Neutrophil (primary cell): ENCODE data around the gene C11orf65.
"Not testable (repeated sequence)": the region's sequence is repeated elsewhere in the genome, so short reads cannot be mapped to it uniquely, and the experiment has no call there.

Experiments used
- H3K27ac ChIP-seq: fragments of 200-600 bp; sonication (generic); 2 replicates; pipeline ENCODE4 v1.5.1; 2016; ENCODE audit warnings: mild to moderate bottlenecking, moderate library complexity
- H3K27me3 ChIP-seq: fragments of 200-600 bp; sonication (generic); 2 replicates; pipeline ENCODE4 v1.6.0; 2016; ENCODE audit warnings: mild to moderate bottlenecking
- H3K36me3 ChIP-seq: fragments of 200-600 bp; sonication (generic); 2 replicates; pipeline ENCODE4 v1.5.1; 2017
- H3K4me1 ChIP-seq, 2 experiments: fragments of 200-600 bp in 1 of 2; sonication (generic) in 1 of 2; 1 replicate in 1 of 2; 2 replicates in 1 of 2; pipeline versions ENCODE4 v1.5.1 to v1.6.1; 2013 to 2016; ENCODE audit warnings: low read depth in 1 of 2, low read length in 1 of 2, mild to moderate bottlenecking in 1 of 2, moderate library complexity in 1 of 2; ENCODE audit not compliant: control insufficient read depth in 1 of 2, insufficient read depth in 1 of 2
- H3K4me3 ChIP-seq, 2 experiments: fragments of 200-600 bp in 1 of 2; sonication (generic) in 1 of 2; 1 replicate in 1 of 2; 2 replicates in 1 of 2; pipeline ENCODE4 v1.5.1; 2013 to 2016; ENCODE audit warnings: low read depth in 1 of 2, low read length in 1 of 2, mild to moderate bottlenecking in 1 of 2, moderate library complexity in 1 of 2
- H3K9me3 ChIP-seq: fragments of 200-600 bp; sonication (generic); 2 replicates; pipeline ENCODE4 v1.5.1; 2016
- TF ChIP-seq, protein P1 (sequence below): fragments of 200-600 bp; sonication (generic); IDR thresholded peaks from 2 replicates; pipeline ENCODE4 v1.5.1; 2016; ENCODE audit warnings: antibody characterized with exemption

Gene C11orf65

DNA sequence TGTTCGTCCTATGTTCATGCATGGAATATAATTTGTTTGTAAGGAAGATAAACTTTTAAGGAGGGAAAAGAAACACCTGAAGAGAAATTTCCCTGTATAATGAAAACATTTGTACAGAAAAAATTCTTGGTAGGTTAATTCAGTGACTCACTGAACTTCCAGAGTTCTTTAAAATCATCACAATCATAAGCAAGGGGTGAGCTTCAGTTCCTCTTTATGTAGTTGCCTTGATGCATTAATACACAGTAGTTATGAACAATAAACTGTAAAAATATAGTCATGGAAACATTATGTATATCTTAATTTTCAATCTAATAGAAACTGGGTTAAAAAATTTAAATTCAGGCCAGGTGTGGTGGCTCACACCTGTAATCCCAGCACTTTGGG is 1.1 kb upstream of the C11orf65 start:
- Histone ChIP-seq H3K36me3 (no peaks in the 10 kb centered on the region), H3K27me3 (no peaks in the 10 kb centered on the region), H3K27ac (no peak overlapping the region), H3K4me3 (no peak overlapping the region), H3K9me3 (no peaks in the 10 kb centered on the region), H3K4me1 (peaks cover 16% of the 10 kb centered on the region in 2 experiments)
- TF ChIP-seq, protein P1, sequence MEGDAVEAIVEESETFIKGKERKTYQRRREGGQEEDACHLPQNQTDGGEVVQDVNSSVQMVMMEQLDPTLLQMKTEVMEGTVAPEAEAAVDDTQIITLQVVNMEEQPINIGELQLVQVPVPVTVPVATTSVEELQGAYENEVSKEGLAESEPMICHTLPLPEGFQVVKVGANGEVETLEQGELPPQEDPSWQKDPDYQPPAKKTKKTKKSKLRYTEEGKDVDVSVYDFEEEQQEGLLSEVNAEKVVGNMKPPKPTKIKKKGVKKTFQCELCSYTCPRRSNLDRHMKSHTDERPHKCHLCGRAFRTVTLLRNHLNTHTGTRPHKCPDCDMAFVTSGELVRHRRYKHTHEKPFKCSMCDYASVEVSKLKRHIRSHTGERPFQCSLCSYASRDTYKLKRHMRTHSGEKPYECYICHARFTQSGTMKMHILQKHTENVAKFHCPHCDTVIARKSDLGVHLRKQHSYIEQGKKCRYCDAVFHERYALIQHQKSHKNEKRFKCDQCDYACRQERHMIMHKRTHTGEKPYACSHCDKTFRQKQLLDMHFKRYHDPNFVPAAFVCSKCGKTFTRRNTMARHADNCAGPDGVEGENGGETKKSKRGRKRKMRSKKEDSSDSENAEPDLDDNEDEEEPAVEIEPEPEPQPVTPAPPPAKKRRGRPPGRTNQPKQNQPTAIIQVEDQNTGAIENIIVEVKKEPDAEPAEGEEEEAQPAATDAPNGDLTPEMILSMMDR = no peak

DNA sequence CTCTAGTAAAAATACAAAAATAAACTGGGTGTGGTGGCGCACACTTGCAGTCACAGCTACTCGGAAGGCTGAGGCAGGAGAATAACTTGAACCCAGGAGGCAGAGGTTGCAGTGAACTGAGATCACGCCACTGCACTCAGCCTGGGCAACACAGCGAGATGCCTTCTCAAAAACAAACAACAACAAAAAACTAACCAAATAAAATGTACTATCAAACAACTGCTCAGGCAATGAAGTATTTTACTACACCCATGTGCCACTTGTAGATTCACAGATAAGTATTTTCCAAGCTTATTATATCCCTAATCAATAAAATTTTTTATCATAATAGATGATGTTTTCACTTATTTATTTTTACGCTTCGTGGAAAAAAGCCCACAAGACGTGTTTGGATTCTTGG is 924 bp downstream of the C11orf65 start:
- Histone ChIP-seq H3K4me1 (peaks cover 16% of the 10 kb centered on the region in 2 experiments), H3K27me3 (no peaks in the 10 kb centered on the region), H3K4me3 (peak overlapping the region; percentile 78 to 98), H3K27ac (peak overlapping the region; percentile 92), H3K9me3 (no peaks in the 10 kb centered on the region), H3K36me3 (no peaks in the 10 kb centered on the region)
- TF ChIP-seq, protein P1 = no peak

DNA sequence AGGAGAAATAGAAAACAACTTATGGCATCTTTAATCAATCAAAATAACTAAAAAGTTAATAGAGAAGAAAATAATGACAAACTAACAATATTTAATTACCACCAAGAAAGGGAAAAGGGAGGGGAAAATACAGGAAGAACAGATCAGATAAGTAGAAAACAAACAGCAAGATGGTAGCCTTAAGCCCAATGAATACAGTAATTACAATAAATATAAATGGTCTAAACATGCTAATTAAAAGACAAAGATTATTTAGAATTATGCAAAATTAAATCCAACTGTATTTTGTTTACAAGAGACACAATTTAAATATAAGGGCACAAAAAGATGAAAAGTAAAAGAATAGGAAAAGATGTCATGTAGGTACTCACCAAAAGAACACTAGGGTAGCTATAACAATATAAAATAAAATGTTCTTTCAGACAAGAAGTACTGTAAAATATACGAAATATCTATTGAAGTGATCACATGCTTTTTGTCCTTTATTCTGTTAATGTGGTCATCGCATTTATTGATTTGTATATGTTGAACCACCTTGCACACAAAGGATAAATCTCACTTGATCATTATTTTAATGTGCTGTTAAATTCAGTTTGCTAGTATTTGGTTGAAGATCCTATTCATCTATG is 14.0 kb downstream of the C11orf65 start:
- no peaks in the 10 kb centered on the region for H3K27me3 ChIP-seq
- TF ChIP-seq, protein P1 = no peak
- H3K4me3 ChIP-seq = no peak overlapping the region
- H3K9me3 ChIP-seq = no peaks in the 10 kb centered on the region
- no peak overlapping the region for H3K27ac ChIP-seq
- H3K36me3 ChIP-seq = no peaks in the 10 kb centered on the region
- H3K4me1 ChIP-seq = no peaks in the 10 kb centered on the region

DNA sequence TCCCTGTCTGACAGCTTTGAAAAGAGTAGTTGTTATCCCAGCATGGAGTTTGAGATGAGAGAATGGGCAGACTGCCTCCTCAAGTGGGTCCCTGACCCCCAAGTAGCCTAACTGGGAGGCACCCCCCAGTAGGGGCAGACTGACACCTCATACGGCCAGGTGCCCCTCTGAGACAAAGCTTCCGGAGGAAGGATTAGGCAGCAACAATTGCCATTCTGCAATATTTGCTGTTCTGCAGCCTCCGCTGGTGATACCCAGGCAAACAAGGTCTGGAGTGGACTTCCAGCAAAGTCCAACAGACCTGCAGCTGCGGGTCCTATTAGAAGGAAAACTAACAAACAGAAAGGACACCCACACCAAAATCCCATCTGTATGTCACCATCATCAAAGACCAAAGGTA is 25.9 kb downstream of the C11orf65 start:
- not testable (repeated sequence) for H3K4me1 ChIP-seq, H3K36me3 ChIP-seq, H3K4me3 ChIP-seq, H3K27me3 ChIP-seq, H3K27ac ChIP-seq, H3K9me3 ChIP-seq

DNA sequence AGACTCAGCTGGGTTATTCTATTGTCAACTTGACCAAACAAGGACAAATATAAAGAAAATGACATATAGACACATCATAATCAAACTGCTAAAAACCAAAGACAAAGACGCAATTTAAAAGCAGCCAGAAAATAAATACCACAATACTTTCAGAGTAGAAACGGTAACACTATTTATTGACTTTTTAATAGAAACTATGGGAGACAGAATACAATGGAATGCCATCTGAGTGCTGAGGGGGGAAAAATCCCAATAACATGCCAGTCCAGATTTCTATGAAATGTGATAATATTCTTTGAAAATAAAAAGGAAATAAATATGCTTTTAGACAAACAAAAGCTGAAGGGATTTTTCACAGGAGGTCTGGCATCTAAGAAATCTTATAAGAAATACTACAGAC is 30.7 kb downstream of the C11orf65 start:
- Histone ChIP-seq H3K9me3 (no peaks in the 10 kb centered on the region), H3K27ac (no peak overlapping the region), H3K4me3 (no peak overlapping the region), H3K36me3 (no peaks in the 10 kb centered on the region), H3K27me3 (no peaks in the 10 kb centered on the region), H3K4me1 (no peaks in the 10 kb centered on the region)
- TF ChIP-seq, protein P1 = no peak

DNA sequence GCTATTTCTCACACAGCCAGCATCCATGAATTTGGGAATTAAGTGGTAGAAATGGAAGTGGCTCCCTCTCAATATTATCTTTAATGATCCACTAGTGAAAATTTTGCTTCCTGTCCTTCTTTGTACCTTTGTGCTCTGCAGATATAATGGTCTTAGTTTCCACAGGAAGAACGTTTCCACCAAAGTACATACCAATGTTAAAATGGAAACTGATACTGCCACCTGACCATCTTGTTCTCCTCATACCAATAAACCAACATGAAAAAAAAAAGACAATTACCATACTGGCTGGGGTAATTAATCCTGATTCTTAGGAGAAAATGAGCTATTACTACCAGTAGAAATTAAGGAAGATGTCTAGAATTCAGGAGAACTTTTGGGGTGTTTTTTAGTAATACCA is 32.3 kb downstream of the C11orf65 start:
- Histone ChIP-seq H3K27me3 (no peaks in the 10 kb centered on the region), H3K4me3 (no peak overlapping the region), H3K9me3 (no peaks in the 10 kb centered on the region), H3K4me1 (no peaks in the 10 kb centered on the region), H3K27ac (no peak overlapping the region), H3K36me3 (no peaks in the 10 kb centered on the region)
- TF ChIP-seq, protein P1 = no peak
